Measurements from ENCODE around the gene TSPAN2.

TSPAN2 gene

DNA sequence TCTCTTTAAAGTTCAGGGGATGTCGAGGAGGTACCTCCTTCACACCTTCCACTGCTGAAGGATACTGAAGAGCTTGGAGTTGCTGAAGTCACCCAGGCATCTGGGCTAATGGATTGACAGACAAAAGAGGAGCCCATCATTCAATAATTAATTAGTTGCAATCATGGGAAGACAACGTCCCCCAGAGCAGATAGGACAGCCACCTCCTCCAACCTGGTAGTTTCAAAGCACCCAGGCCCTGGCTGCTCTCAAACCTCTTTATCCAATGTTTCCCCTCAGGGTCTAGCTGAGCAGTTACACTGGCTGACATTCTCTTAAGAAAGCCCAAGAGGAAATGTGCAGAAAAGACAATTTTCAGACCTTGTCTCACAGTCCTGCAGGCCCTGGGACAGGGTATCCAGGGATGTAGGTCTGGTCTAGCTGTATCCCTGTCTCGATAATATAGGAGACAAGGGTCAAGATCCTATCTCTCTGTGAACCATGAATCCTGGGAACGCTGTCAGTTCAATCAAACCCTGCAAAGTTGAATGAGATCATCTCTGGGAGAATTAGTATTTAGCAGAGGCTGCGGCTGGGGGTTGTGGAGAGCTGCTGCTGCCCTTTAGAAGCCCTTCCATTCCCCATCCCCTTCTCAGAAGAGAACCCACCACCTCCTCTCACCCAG, 1.1 kb downstream of the TSPAN2 start:
- in situ Hi-C loops (cut with HindIII; ENCODE audit: low pct_ligation_motif_present, low sequenced_read_pairs) = no loop called here
- no peak for TF ChIP-seq CTCF (IDR thresholded peaks at IDR 0.05; ENCODE audit: low read depth, low read length, missing control alignments)
- no peak overlapping the region for H3K27ac ChIP-seq
- no peaks in the 10 kb centered on the region for H3K36me3 ChIP-seq (replicated peaks)
- H3K27me3 ChIP-seq (replicated peaks) = no peaks in the 10 kb centered on the region
- H3K4me3 ChIP-seq (ENCODE audit: low read depth, low read length) = no peak overlapping the region
- no peak for DNase-seq

GRCh38 chr1:115086176-115086830, 3.0 kb downstream of the TSPAN2 start:
- DNase-seq = no peak
- H3K27me3 ChIP-seq (replicated peaks) = no peaks in the 10 kb centered on the region
- in situ Hi-C loops (cut with HindIII; ENCODE audit: low pct_ligation_motif_present, low sequenced_read_pairs) = no loop called here
- H3K36me3 ChIP-seq (replicated peaks) = no peaks in the 10 kb centered on the region
- H3K27ac ChIP-seq = no peak overlapping the region
- TF ChIP-seq CTCF (IDR thresholded peaks at IDR 0.05; ENCODE audit: low read depth, low read length, missing control alignments) = no peak
- no peak overlapping the region for H3K4me3 ChIP-seq (ENCODE audit: low read depth, low read length)

- TF ChIP-seq CTCF (IDR thresholded peaks at IDR 0.05; ENCODE audit: low read depth, low read length, missing control alignments) = no peak
- H3K4me3 ChIP-seq (ENCODE audit: low read depth, low read length) = no peak overlapping the region
- no peak for DNase-seq
- in situ Hi-C loops (cut with HindIII; ENCODE audit: low pct_ligation_motif_present, low sequenced_read_pairs) = no loop called here
- no peaks in the 10 kb centered on the region for H3K36me3 ChIP-seq (replicated peaks)
- H3K27ac ChIP-seq = no peak overlapping the region
- no peaks in the 10 kb centered on the region for H3K27me3 ChIP-seq (replicated peaks)
Observed at GRCh38 chr1:115084902-115085511, 4.3 kb downstream of the TSPAN2 start.

DNA sequence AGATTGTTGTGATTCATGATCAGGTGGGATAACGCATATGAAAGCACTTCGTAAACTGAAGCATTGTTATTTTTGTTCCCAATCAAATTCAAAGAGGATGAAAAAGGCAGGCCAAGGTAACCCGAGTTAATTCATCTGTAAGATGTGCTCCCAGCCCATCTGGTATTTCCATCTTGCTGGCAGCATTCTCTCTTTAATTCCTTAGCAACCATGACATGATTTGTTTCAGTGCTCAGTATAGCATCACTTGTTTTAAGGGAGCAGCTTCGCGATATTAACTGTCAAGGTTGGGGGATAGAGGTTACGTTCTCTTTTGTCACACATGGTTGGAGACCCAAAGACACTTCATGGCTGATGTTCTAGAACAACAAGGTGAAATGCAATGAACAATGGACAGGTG, 6.4 kb downstream of the TSPAN2 start:
- TF ChIP-seq CTCF (IDR thresholded peaks at IDR 0.05; ENCODE audit: low read depth, low read length, missing control alignments) = no peak
- in situ Hi-C loops (cut with HindIII; ENCODE audit: low pct_ligation_motif_present, low sequenced_read_pairs) = no loop called here
- no peak overlapping the region for H3K4me3 ChIP-seq (ENCODE audit: low read depth, low read length)
- DNase-seq = no peak
- no peaks in the 10 kb centered on the region for H3K27me3 ChIP-seq (replicated peaks)
- H3K27ac ChIP-seq = no peak overlapping the region
- no peaks in the 10 kb centered on the region for H3K36me3 ChIP-seq (replicated peaks)

- TF ChIP-seq CTCF (IDR thresholded peaks at IDR 0.05; ENCODE audit: low read depth, low read length, missing control alignments) = no peak
- H3K36me3 ChIP-seq (replicated peaks) = no peaks in the 10 kb centered on the region
- in situ Hi-C loops (cut with HindIII; ENCODE audit: low pct_ligation_motif_present, low sequenced_read_pairs) = no loop called here
Observed at GRCh38 chr1:115078708-115079107, 10.6 kb downstream of the TSPAN2 start.

More at GRCh38 chr1:115078708-115079107, 10.6 kb downstream of the TSPAN2 start:
- H3K27ac ChIP-seq = no peak overlapping the region
- DNase-seq = no peak
- peaks cover 12% of the 10 kb centered on the region for H3K27me3 ChIP-seq (replicated peaks)
- H3K4me3 ChIP-seq (ENCODE audit: low read depth, low read length) = no peak overlapping the region

Data from brain microvascular endothelial cell (primary cell).